ENCODE measurements around the gene POU3F3.

Gene POU3F3

DNA sequence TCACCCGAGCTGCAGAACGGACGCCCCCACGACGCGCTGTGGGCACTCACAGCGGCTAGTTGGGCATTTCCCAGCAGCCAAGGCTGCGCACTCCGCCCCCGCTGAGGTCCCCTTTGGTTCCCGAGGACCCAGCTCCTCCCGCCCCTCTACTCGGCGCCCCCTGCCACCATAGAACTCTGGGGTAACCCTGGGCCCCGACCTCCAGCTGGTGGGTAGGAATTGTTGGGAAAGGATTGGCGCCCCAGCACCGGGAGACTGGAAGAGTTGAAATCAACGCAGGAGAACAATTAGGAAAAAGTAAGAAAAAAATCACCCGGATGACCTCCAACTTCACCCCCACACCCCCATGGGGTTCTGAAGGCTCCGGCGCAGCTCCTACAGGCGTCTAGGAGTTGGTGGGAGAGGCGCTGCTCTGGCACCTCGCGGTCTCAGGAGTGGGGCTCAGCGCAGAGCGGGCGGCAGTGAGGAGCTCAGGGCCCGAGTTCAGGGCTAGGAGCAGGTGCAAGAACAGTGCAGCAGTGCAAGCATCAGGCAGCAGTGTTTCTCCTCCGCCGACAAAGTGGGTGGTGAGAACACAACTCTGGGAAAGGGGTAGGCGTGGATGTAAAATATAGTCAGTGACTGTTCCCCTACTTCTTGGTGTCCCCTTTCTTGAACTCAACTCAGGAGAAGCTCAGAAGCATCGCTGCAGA, 14.0 kb downstream of the POU3F3 start:
- POLR2A ChIA-PET = no interaction called here
- no peak overlapping the region for H3K4me3 ChIP-seq (ENCODE audit: low read depth, low read length)
- TF ChIP-seq, protein P1, sequence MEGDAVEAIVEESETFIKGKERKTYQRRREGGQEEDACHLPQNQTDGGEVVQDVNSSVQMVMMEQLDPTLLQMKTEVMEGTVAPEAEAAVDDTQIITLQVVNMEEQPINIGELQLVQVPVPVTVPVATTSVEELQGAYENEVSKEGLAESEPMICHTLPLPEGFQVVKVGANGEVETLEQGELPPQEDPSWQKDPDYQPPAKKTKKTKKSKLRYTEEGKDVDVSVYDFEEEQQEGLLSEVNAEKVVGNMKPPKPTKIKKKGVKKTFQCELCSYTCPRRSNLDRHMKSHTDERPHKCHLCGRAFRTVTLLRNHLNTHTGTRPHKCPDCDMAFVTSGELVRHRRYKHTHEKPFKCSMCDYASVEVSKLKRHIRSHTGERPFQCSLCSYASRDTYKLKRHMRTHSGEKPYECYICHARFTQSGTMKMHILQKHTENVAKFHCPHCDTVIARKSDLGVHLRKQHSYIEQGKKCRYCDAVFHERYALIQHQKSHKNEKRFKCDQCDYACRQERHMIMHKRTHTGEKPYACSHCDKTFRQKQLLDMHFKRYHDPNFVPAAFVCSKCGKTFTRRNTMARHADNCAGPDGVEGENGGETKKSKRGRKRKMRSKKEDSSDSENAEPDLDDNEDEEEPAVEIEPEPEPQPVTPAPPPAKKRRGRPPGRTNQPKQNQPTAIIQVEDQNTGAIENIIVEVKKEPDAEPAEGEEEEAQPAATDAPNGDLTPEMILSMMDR (IDR thresholded peaks at IDR 0.05; ENCODE audit: insufficient read depth, low read length, missing control alignments) = no peak
- CTCF ChIA-PET = interaction anchor here (2.0 kb wide), 1 partner anchor 19 kb away, joined by 10 read pairs; no protein-coding TSS in a partner anchor
- no peak for DNase-seq (ENCODE audit: low read depth, low spot score)

DNA sequence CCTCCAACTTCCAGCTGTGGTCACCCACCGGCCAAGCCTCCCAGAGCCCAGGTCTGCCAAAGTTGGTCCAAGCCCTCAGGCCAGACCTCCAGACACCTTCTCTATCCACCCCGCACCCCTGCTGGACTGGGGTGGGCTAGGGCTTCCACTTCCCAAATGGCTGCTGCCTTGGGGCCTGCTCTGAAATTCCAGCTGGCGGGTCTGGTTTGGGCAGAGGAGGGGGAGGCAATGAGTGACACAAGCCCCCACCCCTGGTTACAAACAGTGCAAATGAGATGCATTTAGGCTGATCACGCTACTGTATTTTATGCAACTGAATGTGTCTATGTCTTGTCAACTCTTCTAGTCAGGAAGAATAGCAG, 14.6 kb downstream of the POU3F3 start:
- CTCF ChIA-PET = interaction anchor here (2.0 kb wide), 1 partner anchor 20 kb away, joined by 10 read pairs; no protein-coding TSS in a partner anchor
- no peak overlapping the region for H3K4me3 ChIP-seq (ENCODE audit: low read depth, low read length)
- TF ChIP-seq, protein P1 (IDR thresholded peaks at IDR 0.05; ENCODE audit: insufficient read depth, low read length, missing control alignments) = no peak
- no peak for DNase-seq (ENCODE audit: low read depth, low spot score)
- POLR2A ChIA-PET = no interaction called here

DNA sequence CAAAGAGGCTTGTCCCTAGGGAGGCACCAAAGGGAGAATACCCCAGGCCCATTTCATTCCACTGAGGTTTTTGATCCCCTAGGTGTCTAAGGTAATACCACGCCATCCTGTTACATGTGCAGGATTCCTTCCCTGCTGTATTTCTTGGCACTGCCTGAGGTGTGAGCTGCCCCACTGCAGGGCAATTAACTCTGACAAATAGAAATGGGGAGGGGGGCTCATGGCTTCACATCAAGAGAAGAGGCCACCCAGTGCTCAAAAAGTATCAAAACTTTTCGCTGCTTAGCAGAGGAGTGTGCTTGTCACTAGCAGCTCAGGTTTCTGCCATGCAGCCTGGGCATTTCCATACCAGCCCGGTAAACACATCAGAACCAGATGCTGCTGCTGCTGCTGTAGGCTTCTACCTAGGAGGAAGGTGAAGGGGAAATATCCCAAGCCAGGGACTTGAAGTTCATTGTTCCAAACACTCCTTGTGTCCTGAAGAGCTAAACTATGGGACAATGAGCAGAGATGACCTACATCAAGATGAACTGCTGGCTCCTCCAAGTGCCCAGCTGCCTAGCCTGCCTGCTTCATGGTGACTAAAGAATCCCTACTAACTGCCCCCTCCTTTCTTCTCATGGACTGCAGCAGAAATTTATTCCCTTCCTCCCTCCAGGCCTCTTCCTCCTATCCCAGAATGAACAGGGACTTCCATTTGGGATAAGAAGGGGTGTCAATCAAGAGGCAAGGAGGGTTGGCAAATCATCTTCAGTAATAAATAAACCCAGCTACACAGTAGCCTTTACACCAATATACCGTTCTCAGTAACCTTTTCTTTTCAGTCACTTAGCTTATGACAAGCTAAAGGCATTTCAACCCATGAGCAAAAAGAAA, 16.4 kb downstream of the POU3F3 start:
- TF ChIP-seq, protein P1 (IDR thresholded peaks at IDR 0.05; ENCODE audit: insufficient read depth, low read length, missing control alignments) = no peak
- H3K4me3 ChIP-seq (ENCODE audit: low read depth, low read length) = no peak overlapping the region
- ChIA-PET POLR2A (no interaction called here), CTCF (no interaction called here)
- no peak for DNase-seq (ENCODE audit: low read depth, low spot score)

- H3K4me3 ChIP-seq (ENCODE audit: low read depth, low read length) = no peak overlapping the region
- TF ChIP-seq, protein P1 (IDR thresholded peaks at IDR 0.05; ENCODE audit: insufficient read depth, low read length, missing control alignments) = no peak
- ChIA-PET POLR2A (no interaction called here), CTCF (no interaction called here)
- no peak for DNase-seq (ENCODE audit: low read depth, low spot score)
Observed at GRCh38 chr2:104871649-104871971, 17.7 kb downstream of the POU3F3 start.

DNA sequence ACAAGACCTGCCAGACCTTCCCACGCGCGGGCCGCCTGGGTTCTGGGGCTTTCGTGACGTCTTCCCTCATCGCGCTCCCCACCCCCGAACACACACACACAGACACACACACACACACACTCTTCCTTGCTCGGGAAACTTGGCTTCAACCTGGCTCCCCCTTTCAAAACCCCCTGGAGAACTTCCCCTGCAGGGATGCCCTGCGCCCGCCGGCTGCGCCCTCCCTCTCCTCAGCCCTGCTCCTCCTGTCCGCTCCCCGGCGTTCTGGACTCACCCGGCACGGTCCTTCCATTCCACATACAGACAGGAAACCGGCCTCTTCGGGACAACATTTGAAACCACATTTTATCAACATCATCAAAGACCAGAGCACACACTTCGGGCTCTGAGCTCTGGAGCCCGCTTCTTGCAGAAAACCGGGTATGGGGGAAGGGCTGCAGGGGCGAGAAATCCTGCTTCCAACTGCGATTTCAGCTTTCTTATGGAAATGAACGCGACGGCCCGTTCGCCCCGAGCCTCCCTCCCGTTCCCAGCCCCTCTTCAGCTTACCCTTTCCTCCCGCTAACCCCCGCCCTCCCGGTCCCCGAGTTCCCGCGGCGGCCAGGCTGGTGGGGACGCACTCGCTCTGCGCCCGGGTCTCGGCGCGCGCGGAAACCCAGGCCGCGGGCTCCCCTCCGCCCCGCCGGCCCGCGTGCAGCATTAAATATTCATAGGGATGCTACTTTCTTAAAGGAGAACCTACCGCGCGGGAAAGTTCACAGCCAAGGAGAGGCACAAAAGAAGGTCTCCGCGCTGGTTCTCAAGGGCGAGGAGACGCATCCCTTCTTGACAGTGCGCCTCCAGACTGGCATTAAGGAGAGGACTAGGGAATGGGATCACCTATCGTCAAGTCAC, 18.3 kb downstream of the POU3F3 start:
- no peak overlapping the region for H3K4me3 ChIP-seq (ENCODE audit: low read depth, low read length)
- ChIA-PET CTCF (interaction anchor here (0.8 to 3.3 kb wide), 5 partner anchors 11 to 1711 kb away, joined by 3 to 23 read pairs (median 3); no protein-coding TSS in a partner anchor), POLR2A (no interaction called here)
- no peak for DNase-seq (ENCODE audit: low read depth, low spot score)
- TF ChIP-seq, protein P1 (IDR thresholded peaks at IDR 0.05; ENCODE audit: insufficient read depth, low read length, missing control alignments) = no peak

All from AG04449 (cell line).